ENCODE measurements around the gene ITCH.

- no peak for TF ChIP-seq CTCF (conservative IDR thresholded peaks at IDR 0.05)
- no peak for TF ChIP-seq ZFX (IDR thresholded peaks at IDR 0.05)
Measured at GRCh38 chr20:34426026-34426425, 63.0 kb downstream of the ITCH start.
